Measurements from ENCODE around the gene USP2.

The USP2 gene

DNA sequence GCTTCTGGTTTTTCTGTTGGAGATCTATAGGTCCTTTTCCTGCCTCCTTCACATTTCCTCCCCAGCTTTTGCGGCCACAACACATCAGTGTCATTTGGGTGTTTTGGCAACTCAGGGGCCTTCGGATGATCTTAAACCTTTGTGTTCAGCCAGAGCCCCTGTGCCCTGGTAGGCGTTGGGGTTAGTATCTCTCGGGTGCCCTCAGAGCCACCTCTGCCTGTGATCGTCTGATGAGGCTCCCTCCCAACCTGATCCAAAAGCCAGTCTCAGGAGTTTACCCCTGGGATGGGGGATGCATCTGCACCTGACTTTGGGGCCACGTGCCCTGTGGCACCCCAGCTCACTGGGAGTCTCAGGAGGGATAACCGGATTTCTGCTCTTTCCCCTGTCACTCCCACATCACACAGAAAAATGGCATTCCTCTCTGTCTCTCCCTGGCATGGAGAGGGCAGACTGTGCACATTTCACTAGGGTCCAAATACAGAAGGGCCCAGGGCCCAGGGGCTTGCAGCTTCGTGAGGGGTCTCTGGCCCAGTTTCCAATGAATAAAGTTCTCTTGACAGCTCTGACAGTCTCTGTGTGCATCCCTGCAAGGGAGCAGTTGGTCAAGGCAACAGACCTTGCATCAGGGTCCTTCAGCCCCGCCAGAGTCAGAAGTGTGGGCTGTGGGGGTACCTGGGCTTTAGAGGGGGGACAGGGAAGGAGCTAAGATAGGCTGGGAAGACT lies 44.6 kb downstream of the USP2 start:
- peak in 1 of 10 donors; percentile 41 for DNase-seq
- intact Hi-C loops (cut with DNase I), result loop anchor here (5.0 kb wide), 1 partner anchor 35 kb away; no protein-coding TSS in a partner anchor

DNA sequence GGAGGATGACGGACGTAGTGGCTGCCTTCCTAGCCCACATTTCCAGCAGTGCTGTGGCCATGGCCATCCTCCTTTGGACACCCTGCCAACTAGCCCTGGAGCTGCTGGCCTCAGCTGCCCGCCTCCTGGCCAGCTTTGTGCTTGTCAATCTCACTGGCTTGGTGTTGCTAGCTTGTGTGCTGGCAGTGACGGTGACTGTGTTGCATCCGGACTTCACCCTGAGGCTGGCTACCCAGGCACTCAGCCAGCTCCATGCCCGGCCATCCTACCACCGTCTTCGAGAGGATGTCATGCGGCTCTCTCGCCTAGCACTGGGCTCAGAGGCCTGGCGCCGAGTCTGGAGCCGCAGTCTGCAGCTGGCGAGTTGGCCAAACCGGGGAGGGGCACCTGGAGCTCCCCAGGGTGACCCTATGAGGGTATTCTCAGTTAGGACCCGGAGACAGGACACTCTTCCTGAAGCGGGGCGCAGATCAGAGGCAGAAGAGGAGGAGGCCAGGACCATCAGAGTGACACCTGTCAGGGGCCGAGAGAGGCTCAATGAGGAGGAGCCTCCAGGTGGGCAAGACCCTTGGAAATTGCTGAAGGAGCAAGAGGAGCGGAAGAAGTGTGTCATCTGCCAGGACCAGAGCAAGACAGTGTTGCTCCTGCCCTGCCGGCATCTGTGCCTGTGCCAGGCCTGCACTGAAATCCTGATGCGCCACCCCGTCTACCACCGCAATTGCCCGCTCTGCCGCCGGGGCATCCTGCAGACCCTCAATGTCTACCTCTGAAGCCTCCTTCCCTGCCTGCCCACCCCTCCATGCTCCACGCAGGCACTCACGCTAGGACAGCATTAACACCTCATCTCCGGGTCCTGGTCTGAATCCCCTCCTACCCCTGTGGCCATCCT lies 45.6 kb downstream of the USP2 start:
- intact Hi-C loops (cut with DNase I), result loop anchor here (5.0 kb wide), 1 partner anchor 36 kb away; no protein-coding TSS in a partner anchor
- DNase-seq, result peak in 2 of 10 donors; percentile 76 to 85

- intact Hi-C loops (cut with DNase I), result loop anchor here (5.0 kb wide), 1 partner anchor 37 kb away; no protein-coding TSS in a partner anchor
- DNase-seq, result peak in 1 of 10 donors; percentile 80
These were observed 46.3 kb downstream of the USP2 start for GRCh38 chr11:119335091-119335654.

DNA sequence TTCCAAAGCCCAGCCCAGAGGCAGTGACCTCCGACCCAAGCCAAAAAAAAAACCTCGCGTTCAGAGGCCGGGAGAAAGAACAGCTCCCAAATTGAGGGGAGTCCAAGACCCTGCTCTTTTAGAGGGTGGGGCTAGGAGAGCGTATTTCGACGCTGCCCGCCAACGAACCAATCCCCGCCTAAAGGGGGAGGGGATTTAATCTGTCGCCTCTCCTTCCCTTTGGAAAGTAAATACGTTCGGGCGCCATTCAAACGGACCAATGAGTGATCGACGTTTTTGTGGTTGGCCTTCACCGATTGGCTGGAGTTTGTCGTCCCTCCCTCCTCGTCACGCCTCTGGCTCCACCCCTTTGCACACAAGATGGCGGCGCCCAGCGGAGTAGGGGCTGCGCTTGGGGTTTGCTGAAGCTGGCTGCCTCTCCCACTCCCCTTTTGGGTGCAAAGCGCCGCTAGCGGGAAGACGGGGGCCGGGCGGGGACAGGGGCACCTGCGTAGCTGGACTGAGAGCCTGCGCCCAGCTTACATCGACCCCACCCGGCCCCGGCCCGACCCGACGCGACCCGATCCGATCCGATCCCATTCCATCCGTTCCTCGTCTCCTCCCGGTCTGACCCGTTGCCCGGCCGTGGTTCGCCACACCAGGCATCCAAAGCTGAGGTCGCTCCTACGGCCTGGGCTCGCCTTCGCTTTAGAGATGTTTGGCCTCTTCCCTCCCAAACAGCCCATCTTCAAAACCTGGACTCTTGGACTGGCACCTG lies 47.1 kb downstream of the USP2 start, which contains the start of gene RNF26:
Gene RNF26, plus strand, starts transcription at position 354 of the 757 bp plus-strand sequence. CDS start 596 bp downstream, outside the sequence.
- intact Hi-C loops (cut with DNase I), result no loop called here
- peak; percentile 90 to 99 (median 96) for DNase-seq

- no peak for DNase-seq
- intact Hi-C loops (cut with DNase I), result no loop called here
These were observed 49.3 kb downstream of the USP2 start for GRCh38 chr11:119332111-119332765.

DNA sequence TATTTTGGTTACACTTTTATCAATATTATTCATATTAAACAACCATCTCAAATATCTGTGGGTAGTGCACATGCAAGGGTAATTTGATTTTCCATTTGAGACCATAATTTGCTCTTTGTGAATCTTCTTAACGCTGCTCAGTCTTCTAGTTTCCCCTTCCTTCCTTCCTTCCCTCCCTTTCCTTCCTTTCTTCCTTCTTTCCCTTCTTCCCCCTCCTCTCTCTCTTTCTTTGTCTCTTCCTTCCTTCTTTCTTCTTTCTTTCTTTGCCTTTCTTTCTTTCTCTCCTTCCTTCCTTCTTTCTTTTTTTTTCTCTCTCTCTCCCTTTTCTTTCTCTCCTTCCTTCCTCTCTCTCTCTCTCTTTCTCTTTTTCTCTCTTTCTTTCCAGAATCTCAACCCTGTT lies 51.3 kb downstream of the USP2 start:
- intact Hi-C loops (cut with DNase I), result no loop called here
- no peak for DNase-seq

DNA sequence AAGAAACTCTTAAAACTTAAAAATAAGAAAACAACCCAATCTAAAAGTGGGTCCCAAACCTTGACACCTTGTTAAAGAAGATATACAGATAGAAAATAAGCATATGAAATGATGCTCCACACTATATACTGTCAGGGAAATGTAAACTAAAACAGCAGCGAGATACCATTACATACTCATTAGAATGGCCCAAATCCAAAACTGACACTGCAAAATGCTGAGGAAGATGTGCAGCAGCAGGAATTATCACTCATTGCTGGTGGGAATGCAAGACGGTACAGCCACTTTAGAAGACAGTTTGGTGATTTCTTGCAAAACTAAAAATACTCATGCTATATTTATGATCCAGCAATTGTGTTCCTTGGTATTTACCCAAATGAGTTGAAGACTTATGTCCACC lies 52.2 kb downstream of the USP2 start:
- no peak for DNase-seq
- intact Hi-C loops (cut with DNase I), result no loop called here

DNA sequence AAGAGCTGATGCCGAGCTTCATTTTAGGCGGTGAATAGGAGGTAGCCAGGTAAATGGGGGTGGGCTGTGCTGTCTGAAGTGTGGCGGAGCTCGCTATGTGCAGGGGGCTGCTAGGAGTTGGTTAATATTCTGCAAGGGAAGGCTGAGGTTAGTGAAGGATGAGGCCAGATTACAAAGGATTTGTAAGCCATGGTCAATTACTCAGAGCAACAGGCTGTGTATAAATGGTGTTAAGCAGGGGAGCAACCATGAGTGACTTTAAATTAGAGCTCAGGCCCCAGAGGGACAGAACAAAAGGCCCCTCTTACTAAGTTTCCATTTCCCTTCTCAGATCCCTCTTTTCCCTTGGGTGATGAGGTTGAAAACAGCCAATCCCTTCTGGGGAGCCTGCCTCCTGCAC lies 57.3 kb downstream of the USP2 start:
- intact Hi-C loops (cut with DNase I), result no loop called here

DNA sequence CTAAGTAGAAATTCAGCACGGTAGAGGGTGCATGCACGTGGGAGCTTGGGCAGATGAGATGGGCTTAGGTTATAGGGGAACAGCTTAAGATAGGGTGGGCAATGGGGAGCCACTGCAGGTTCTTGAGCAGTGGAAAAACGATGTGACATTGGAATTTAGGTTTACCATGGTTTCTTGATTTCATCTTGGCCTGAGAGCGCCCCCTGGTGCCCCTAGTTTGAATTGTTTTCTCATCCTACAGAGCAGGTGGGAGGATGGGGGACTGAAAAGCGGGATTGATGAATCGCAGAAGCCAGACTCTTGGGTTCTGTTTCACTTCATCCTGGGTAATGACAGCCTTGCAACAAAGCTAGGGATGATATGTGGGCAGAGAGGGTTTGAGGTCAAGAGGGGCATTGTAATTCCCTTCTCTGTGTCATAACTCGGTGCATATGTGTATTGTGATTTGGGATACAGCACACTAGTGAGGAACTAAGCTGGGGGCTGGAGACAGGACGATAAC lies 57.9 kb downstream of the USP2 start:
- DNase-seq, result peak; percentile 42 to 95 (median 84)
- intact Hi-C loops (cut with DNase I), result loop anchor here (2.0 kb wide), 1 partner anchor 117 kb away; the partner anchor contains the start of gene CBL

More for the DNA sequence above, 57.3 kb downstream of the USP2 start:
- no peak for DNase-seq

DNA sequence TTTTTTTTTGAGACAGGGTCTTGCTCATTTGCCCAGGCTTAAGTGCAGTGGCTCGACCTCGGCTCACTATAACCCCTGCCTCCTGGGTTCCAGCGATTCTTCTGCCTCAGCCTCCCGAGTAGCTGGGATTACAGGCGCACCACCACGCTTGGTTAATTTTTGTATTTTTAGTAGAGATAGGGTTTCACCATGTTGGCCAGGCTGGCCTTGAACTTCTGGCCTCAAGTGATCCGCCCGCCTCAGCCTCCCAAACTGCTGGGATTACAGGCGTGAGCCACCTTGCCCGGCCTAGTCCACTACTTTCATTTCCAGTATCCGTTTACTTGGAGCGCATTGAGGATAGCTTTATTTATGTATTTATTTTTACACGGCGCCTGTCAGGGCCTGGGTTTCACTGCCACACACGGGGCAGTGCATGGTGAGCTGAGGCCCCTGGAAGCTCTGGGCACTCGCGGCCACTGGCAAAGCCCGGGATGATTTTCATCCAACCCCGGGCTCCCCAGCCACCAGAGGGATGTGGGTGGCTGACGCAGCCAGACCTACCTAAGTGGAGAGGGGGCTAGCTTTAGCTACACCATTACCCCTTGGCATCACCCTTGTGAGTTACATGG lies 58.5 kb downstream of the USP2 start:
- peak in 2 of 10 donors; percentile 5 to 70 for DNase-seq

GRCh38 chr11:119322360-119322739 lies 59.1 kb downstream of the USP2 start:
- no peak for DNase-seq
- intact Hi-C loops (cut with DNase I), result loop anchor here (2.0 kb wide), 1 partner anchor 116 kb away; the partner anchor contains the start of gene CBL

More for the DNA sequence above, 58.5 kb downstream of the USP2 start:
- intact Hi-C loops (cut with DNase I), result loop anchor here (2.0 kb wide), 1 partner anchor 116 kb away; the partner anchor contains the start of gene CBL

GRCh38 chr11:119320776-119321524 lies 60.5 kb downstream of the USP2 start:
- intact Hi-C loops (cut with DNase I), result no loop called here
- peak in 5 of 10 donors; percentile 43 to 94 (median 85) for DNase-seq

DNA sequence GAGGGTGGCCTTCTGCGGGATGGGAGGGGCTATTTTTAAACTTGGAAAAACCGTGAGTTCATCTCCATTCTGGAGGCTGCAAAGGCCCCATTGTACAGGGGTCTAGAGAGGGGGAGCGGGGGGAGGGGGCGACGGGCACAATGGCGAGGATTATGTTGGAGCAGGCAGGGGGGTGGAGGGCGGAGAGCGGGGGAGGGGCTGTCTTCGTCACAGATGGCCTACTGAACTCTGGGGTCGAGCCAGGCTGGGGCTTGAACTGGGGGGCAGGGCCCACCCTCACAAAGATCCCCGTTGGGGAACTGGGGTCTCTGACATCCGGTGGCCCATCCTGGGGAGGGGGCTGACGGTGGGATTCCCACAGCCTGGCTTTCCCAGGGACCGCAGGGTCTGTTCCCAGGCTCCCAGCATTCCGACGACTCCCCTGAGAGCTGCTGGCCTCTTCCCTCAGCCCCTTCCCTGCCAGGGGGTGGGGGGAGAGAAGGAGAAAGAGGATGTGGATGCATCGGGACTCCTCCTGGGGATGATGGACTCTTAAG lies 61.2 kb downstream of the USP2 start:
- DNase-seq, result peak in 7 of 10 donors; percentile 64 to 95 (median 78)
- intact Hi-C loops (cut with DNase I), result no loop called here

- DNase-seq, result no peak
- intact Hi-C loops (cut with DNase I), result no loop called here
These were observed 61.7 kb downstream of the USP2 start for GRCh38 chr11:119319700-119320239.

GRCh38 chr11:119319136-119319699 lies 62.3 kb downstream of the USP2 start:
- intact Hi-C loops (cut with DNase I), result no loop called here
- DNase-seq, result peak in 2 of 10 donors; percentile 62 to 74

- DNase-seq, result peak in 2 of 10 donors; percentile 61 to 64
- intact Hi-C loops (cut with DNase I), result no loop called here
These were observed 63.0 kb downstream of the USP2 start for GRCh38 chr11:119318240-119319135.

Data from posterior cingulate gyrus (tissue), 11 donors.